GM12878 (cell line): Measurements from ENCODE around the gene TTC8. TPM values are rescaled to one million over a fixed set of nuclear protein-coding genes. Genes with fewer than 3 reads are reported as not detected.

ENCODE experiments used
- BRCA1 ChIP-seq: IDR thresholded peaks from 2 replicates; pipeline ENCODE4 v1.6.1; 2011; ENCODE audit warnings: low read depth, low read length, improper control_type of control experiment
- CBX5 ChIP-seq: sonication (generic); IDR thresholded peaks from 2 replicates; pipeline ENCODE4 v1.6.1; 2016; ENCODE audit warnings: low read depth, moderate library complexity, mild to moderate bottlenecking, inconsistent platforms
- EP300 ChIP-seq, 2 experiments: fragments of 150-350 bp in 1 of 2; IDR thresholded peaks; 2 replicates each; pipeline ENCODE4 v1.6.1; 2011 to 2012; ENCODE audit warnings: low read depth in 2 of 2, low read length in 2 of 2, borderline replicate concordance in 1 of 2, improper control_type of control experiment in 1 of 2, inconsistent platforms in 1 of 2; ENCODE audit not compliant: control insufficient read depth in 1 of 2
- KAT2A ChIP-seq: conservative IDR thresholded peaks from 2 replicates; pipeline ENCODE4 v1.6.1; 2011; ENCODE audit warnings: low read depth, low read length; ENCODE audit not compliant: control insufficient read depth
- NFIC ChIP-seq: IDR thresholded peaks from 2 replicates; pipeline ENCODE4 v1.6.1; 2012; ENCODE audit warnings: low read depth, mild to moderate bottlenecking, inconsistent platforms, low read length, moderate library complexity
- NFYA ChIP-seq: IDR thresholded peaks from 2 replicates; pipeline ENCODE4 v1.6.1; 2011; ENCODE audit warnings: low read depth, mild to moderate bottlenecking, low read length, improper control_type of control experiment, borderline replicate concordance
- NKRF ChIP-seq: fragments of 450-650 bp; conservative IDR thresholded peaks from 2 replicates; pipeline ENCODE4 v1.6.1; 2017; ENCODE audit warnings: mild to moderate bottlenecking, moderate library complexity
- PKNOX1 ChIP-seq: fragments of 450-650 bp; IDR thresholded peaks from 2 replicates; pipeline ENCODE4 v1.6.1; 2016; ENCODE audit warnings: mild to moderate bottlenecking
- RUNX3 ChIP-seq: IDR thresholded peaks from 2 replicates; pipeline ENCODE4 v1.6.1; 2012; ENCODE audit warnings: low read length, inconsistent platforms
- SREBF1 ChIP-seq: IDR thresholded peaks from 2 replicates; pipeline ENCODE4 v1.6.1; 2012; ENCODE audit warnings: mild to moderate bottlenecking, low read length
- polyA plus RNA-seq, 11 experiments: library from polyadenylated mRNA; depleted of rRNA in 4 of 11; unstranded in 6 of 11; stranded (reverse) in 5 of 11; fragments of >200 nt; fragmentation: Nextera tagmentation in 4 of 11; fragmentation: Illumina TruSeq in 1 of 11; extraction: Ambion mirVana in 4 of 11; extraction: Trizol in 1 of 11; gene quantifications; 1 replicate in 1 of 11; 2 replicates in 10 of 11; pipeline versions ENCODE4 v1.2.1 to v1.2.3, GENCODE V29; 2011 to 2016; ENCODE audit warnings: inconsistent platforms in 2 of 11, missing spikeins in 2 of 11, low read depth in 1 of 11
- total RNA-seq, 4 experiments: library from RNA; depleted of rRNA in 3 of 4; stranded (reverse); fragments of >200 nt in 3 of 4; fragmentation: Illumina TruSeq in 1 of 4; extraction: Trizol in 1 of 4; gene quantifications; 2 replicates each; pipeline versions ENCODE4 v1.2.1 to v1.2.3, GENCODE V29; 2013 to 2021
- TF ChIP-seq, protein P1 (sequence below): fragments of 450-650 bp; IDR thresholded peaks from 2 replicates; pipeline ENCODE4 v1.6.1; 2017; ENCODE audit warnings: mild to moderate bottlenecking, moderate library complexity

Gene TTC8
- total and polyA plus RNA-seq, 10 of the 15 experiments (the other 5 are each of a cell fraction or from before 2014, with no cell fraction given), result 1.5 to 4.6 (median 2.5) TPM

DNA sequence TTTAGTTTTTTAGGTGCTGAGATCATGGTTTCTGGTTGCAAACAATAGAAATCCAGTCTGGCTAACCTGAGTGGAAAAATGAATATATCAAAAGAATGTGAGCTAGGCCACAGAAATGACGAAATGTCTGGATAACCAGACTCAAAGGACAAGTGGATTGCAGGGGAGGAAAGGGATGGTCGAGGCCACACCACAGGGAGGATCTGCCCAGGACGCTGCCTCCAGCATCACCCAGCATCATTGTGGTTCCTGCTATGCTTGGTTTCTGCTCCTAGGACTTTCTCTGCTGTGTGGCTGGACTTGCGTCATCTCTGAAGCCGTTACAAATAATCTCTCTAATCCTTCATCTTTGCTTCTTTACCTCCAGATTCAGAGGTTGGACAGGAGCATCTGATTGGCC, 80.4 kb downstream of the TTC8 start (continued):
- TF ChIP-seq PKNOX1 (no peak), KAT2A (no peak), RUNX3 (no peak), EP300 (IDR thresholded peaks at IDR 0.05; ENCODE audit: borderline replicate concordance in 1 of 2, control insufficient read depth in 1 of 2, low read depth in 2 of 2, low read length in 2 of 2) (no peak), CBX5 (no peak), NFYA (no peak), SREBF1 (no peak), BRCA1 (no peak), NFIC (no peak), NKRF (no peak)
- TF ChIP-seq, protein P1, sequence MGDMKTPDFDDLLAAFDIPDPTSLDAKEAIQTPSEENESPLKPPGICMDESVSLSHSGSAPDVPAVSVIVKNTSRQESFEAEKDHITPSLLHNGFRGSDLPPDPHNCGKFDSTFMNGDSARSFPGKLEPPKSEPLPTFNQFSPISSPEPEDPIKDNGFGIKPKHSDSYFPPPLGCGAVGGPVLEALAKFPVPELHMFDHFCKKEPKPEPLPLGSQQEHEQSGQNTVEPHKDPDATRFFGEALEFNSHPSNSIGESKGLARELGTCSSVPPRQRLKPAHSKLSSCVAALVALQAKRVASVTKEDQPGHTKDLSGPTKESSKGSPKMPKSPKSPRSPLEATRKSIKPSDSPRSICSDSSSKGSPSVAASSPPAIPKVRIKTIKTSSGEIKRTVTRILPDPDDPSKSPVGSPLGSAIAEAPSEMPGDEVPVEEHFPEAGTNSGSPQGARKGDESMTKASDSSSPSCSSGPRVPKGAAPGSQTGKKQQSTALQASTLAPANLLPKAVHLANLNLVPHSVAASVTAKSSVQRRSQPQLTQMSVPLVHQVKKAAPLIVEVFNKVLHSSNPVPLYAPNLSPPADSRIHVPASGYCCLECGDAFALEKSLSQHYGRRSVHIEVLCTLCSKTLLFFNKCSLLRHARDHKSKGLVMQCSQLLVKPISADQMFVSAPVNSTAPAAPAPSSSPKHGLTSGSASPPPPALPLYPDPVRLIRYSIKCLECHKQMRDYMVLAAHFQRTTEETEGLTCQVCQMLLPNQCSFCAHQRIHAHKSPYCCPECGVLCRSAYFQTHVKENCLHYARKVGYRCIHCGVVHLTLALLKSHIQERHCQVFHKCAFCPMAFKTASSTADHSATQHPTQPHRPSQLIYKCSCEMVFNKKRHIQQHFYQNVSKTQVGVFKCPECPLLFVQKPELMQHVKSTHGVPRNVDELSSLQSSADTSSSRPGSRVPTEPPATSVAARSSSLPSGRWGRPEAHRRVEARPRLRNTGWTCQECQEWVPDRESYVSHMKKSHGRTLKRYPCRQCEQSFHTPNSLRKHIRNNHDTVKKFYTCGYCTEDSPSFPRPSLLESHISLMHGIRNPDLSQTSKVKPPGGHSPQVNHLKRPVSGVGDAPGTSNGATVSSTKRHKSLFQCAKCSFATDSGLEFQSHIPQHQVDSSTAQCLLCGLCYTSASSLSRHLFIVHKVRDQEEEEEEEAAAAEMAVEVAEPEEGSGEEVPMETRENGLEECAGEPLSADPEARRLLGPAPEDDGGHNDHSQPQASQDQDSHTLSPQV, result no peak
